ENCODE data around the gene ACAA1. TPM values are rescaled to one million over a fixed set of nuclear protein-coding genes. Genes with fewer than 3 reads are reported as not detected.

ACAA1 gene
- total RNA-seq, 2 donors from 2014 or later, result 40.1 to 43.7 TPM

DNA sequence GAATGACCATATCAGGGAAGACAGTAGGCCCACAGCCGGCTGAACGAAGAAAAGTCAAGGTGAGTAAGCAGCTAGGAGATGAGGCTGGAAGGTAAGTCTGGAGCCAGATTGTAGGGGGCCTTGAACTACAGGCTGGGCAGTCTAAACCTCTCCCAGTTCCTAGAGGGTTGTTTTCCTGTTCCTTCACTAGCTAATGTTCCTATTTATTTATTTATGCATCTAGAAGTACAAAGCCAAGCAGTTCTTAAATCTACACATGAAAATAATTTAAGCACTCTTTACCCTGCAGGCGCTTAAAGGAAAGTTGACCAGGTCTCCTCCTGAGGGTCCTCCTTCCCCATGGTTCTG lies 3.7 kb downstream of the ACAA1 start:
- Mint-ChIP-seq H3K36me3 (ENCODE audit: low read depth) (peaks cover 44% of the 10 kb centered on the region), H3K4me1 (peaks cover 15% of the 10 kb centered on the region), H3K4me3 (no peak overlapping the region), H3K27ac (no peak overlapping the region), H3K27me3 (ENCODE audit: insufficient read depth) (no peaks in the 10 kb centered on the region), H3K9me3 (no peaks in the 10 kb centered on the region)
- H3K9ac ChIP-seq (ENCODE audit: extremely low read depth, low read length, poor library complexity, severe bottlenecking), result no peak overlapping the region
- no peak for DNase-seq
- H3K9me3 ChIP-seq (ENCODE audit: control insufficient read depth, low read length), result no peaks in the 10 kb centered on the region
- H3K36me3 ChIP-seq (ENCODE audit: control insufficient read depth, insufficient read depth, low read length), result peaks cover 60% of the 10 kb centered on the region
- H3K27me3 ChIP-seq (ENCODE audit: control insufficient read depth, insufficient read depth, low read length, poor library complexity, severe bottlenecking), result no peaks in the 10 kb centered on the region
- no peak overlapping the region for H3K27ac ChIP-seq (ENCODE audit: low read depth, low read length)
- no peaks in the 10 kb centered on the region for H3K4me1 ChIP-seq (ENCODE audit: control insufficient read depth, insufficient read depth, low read length)
- 87 to 100% methylated on average over 3 of the region's 3 CpGs for WGBS, 2 experiments (ENCODE audit: insufficient coverage in 1 of 2, insufficient read length in 1 of 2)
- TF ChIP-seq, protein P1, sequence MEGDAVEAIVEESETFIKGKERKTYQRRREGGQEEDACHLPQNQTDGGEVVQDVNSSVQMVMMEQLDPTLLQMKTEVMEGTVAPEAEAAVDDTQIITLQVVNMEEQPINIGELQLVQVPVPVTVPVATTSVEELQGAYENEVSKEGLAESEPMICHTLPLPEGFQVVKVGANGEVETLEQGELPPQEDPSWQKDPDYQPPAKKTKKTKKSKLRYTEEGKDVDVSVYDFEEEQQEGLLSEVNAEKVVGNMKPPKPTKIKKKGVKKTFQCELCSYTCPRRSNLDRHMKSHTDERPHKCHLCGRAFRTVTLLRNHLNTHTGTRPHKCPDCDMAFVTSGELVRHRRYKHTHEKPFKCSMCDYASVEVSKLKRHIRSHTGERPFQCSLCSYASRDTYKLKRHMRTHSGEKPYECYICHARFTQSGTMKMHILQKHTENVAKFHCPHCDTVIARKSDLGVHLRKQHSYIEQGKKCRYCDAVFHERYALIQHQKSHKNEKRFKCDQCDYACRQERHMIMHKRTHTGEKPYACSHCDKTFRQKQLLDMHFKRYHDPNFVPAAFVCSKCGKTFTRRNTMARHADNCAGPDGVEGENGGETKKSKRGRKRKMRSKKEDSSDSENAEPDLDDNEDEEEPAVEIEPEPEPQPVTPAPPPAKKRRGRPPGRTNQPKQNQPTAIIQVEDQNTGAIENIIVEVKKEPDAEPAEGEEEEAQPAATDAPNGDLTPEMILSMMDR (conservative IDR thresholded peaks at IDR 0.05), result no peak
- no peak overlapping the region for H3K4me3 ChIP-seq (ENCODE audit: low read length)

DNA sequence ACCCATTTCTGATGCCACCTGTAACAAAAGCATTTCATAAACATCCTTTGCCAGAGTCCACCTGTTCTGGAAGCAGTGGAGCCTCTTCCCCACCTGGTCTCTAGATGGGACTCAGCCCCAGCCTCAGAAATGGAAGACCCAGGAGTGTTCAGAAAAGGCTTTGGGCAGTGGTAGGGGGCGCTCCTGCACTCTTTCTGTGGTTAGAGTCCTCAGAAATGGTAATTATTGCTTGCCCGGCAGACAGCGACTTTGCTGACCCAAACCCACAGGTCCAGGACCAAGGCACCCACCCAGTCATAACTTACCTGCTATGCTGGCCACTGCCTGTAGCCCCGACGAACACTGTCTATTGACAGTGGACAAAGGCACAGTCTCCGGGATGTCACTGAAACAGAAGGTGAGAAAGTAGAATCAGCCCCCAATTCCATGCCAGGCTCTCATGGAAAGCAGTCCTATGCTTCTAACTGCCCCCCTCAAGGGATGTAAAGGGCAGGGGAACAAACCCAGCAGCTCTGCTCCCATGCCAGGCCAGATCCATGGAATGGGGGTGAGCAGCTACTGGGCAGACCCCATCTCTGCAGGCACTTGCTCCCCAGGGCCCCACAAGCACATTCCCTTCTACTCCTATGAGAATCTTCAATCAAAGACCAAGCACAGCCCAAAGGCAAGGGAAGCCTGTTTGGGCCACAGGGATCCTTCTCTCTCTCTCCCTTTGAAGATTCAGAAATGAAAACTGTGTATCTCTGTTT lies 5.1 kb downstream of the ACAA1 start:
- Histone ChIP-seq H3K27me3 (ENCODE audit: control insufficient read depth, insufficient read depth, low read length, poor library complexity, severe bottlenecking) (no peaks in the 10 kb centered on the region), H3K4me1 (ENCODE audit: control insufficient read depth, insufficient read depth, low read length) (no peaks in the 10 kb centered on the region), H3K4me3 (ENCODE audit: low read length) (no peak overlapping the region), H3K27ac (ENCODE audit: low read depth, low read length) (no peak overlapping the region), H3K36me3 (ENCODE audit: control insufficient read depth, insufficient read depth, low read length) (peaks cover 74% of the 10 kb centered on the region), H3K9me3 (ENCODE audit: control insufficient read depth, low read length) (no peaks in the 10 kb centered on the region), H3K9ac (ENCODE audit: extremely low read depth, low read length, poor library complexity, severe bottlenecking) (no peak overlapping the region)
- DNase-seq, result peak; percentile 92
- H3K36me3 Mint-ChIP-seq (ENCODE audit: low read depth), result peaks cover 56% of the 10 kb centered on the region
- no peaks in the 10 kb centered on the region for H3K9me3 Mint-ChIP-seq
- H3K4me1 Mint-ChIP-seq, result peaks cover 14% of the 10 kb centered on the region
- WGBS, 2 experiments (ENCODE audit: insufficient coverage in 1 of 2, insufficient read length in 1 of 2), result 64 to 78% methylated on average over 5 to 6 of the region's 6 CpGs
- no peak overlapping the region for H3K4me3 Mint-ChIP-seq
- no peak overlapping the region for H3K27ac Mint-ChIP-seq
- TF ChIP-seq, protein P1 (conservative IDR thresholded peaks at IDR 0.05), result peak; percentile 87
- no peaks in the 10 kb centered on the region for H3K27me3 Mint-ChIP-seq (ENCODE audit: insufficient read depth)

DNA sequence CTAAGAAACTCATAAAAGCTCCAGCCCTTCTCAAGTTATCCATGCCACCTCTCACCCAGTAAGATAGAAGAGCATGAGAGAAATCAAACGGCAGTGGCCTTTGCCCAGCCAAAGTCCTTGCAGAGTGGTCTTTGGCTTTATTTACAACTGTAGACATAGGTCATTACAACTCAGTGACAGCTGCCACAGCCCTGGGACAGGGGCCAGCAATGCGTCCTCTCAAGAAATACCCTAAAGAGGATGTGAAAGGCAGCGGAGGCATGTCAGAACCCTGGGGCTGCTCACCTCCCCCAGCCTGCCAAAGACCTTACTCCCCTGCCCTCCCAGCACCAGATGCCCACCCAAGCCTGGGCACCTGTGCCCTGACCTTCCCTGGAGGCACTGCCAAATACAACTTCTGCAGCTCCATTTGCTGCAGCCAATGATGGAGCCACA lies 6.3 kb downstream of the ACAA1 start:
- Histone ChIP-seq H3K36me3 (ENCODE audit: control insufficient read depth, insufficient read depth, low read length) (peaks cover 85% of the 10 kb centered on the region), H3K4me1 (ENCODE audit: control insufficient read depth, insufficient read depth, low read length) (no peaks in the 10 kb centered on the region), H3K27ac (ENCODE audit: low read depth, low read length) (no peak overlapping the region), H3K9me3 (ENCODE audit: control insufficient read depth, low read length) (no peaks in the 10 kb centered on the region), H3K9ac (ENCODE audit: extremely low read depth, low read length, poor library complexity, severe bottlenecking) (no peak overlapping the region), H3K27me3 (ENCODE audit: control insufficient read depth, insufficient read depth, low read length, poor library complexity, severe bottlenecking) (no peaks in the 10 kb centered on the region), H3K4me3 (ENCODE audit: low read length) (no peak overlapping the region)
- TF ChIP-seq, protein P1 (conservative IDR thresholded peaks at IDR 0.05), result no peak
- no peaks in the 10 kb centered on the region for H3K9me3 Mint-ChIP-seq
- no peak overlapping the region for H3K4me3 Mint-ChIP-seq
- H3K27ac Mint-ChIP-seq, result no peak overlapping the region
- WGBS, 2 experiments (ENCODE audit: insufficient coverage in 1 of 2, insufficient read length in 1 of 2), result 92 to 93% methylated on average over 2 to 3 of the region's 3 CpGs
- peaks cover 8% of the 10 kb centered on the region for H3K4me1 Mint-ChIP-seq
- H3K36me3 Mint-ChIP-seq (ENCODE audit: low read depth), result peaks cover 63% of the 10 kb centered on the region
- H3K27me3 Mint-ChIP-seq (ENCODE audit: insufficient read depth), result no peaks in the 10 kb centered on the region
- no peak for DNase-seq
